T-helper 2 cell treated with Interferon-gamma antibody and Interleukin-4, amounts not matched to agents 100 ng/mL and 5 ng/mL, for 36 hours (primary cell): ENCODE data around the gene C10orf95. TPM values are rescaled to one million over a fixed set of nuclear protein-coding genes. Genes with fewer than 3 reads are reported as not detected.

Experiments
- intact Hi-C: fragments of 100-400 bp; cut with micrococcal nuclease; formaldehyde crosslinking; loops from one replicate; pipeline ENCODE4 v1.15.1; 2023
- total RNA-seq: library from RNA; stranded (reverse); gene quantifications from 2 replicates; pipeline ENCODE4 v1.2.3, GENCODE V29; 2022

The C10orf95 gene, protein sequence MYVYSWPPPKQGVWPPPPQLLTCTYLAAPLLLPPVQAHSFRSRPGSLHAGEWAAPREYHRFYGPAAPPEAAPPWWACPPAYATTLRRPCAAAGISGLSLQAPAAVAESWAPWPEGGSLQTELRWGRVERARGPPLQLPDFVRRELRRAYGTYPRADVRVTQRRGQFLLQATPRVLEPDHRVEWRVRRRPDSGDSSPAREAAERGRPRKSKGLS
- total RNA-seq: 0.18 and 0.30 TPM in 2 replicates

DNA sequence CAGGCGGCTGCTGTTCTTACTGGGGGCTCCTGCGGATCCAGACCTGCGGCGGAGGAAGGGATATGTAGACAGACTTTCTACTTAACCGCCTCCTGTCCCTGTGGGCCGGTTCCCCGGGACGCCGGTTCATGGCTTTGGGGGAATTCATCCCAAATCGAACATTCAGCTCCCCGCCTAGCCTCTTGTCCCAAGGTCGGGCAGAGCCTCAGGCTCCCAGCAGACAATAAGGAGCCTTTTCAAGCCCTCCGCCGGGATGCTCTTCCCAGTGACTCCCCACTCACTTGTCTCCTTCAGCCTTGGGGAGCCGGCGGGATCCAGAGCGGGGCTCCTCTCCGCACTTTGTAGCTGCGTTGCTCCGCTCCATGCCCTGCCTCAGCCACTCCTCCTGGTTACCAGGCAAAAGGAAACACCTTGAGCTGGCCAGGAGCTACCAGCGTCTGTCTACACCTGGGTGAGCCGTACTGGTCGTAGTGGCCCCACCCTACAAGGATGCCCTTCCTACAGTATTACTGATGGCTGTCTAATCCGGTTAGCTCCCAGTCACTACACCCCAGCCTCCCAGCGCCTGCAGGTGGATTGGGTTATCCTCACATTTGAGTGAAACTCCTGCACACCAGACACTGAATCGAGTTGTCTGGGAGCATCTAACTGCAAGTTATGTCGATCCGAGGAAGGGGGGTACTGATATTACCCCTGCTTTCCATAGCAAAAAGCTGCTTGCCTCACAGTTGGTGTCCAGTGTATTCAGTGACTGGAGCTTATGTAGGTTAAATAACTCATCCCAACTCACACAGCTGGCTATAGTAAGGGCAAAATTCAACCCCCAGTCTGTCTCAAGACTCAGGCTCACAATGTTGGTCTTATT is at the start of gene C10orf95:
C10orf95 (minus strand) TSS at position 439 of the 865 bp plus-strand sequence. CDS start 450 bp downstream, outside the sequence.
- intact Hi-C loops: loop anchor here (10.0 kb wide), 1 partner anchor 193 kb away; the partner anchor contains the start of gene TRIM8

- intact Hi-C loops: loop anchor here (5.0 kb wide), 4 partner anchors 273 to 1148 kb away; partner anchors contain the start of genes ARMH3, BTRC and ELOVL3
These were observed 49.3 kb upstream of the C10orf95 start for GRCh38 chr10:102500686-102501085.

DNA sequence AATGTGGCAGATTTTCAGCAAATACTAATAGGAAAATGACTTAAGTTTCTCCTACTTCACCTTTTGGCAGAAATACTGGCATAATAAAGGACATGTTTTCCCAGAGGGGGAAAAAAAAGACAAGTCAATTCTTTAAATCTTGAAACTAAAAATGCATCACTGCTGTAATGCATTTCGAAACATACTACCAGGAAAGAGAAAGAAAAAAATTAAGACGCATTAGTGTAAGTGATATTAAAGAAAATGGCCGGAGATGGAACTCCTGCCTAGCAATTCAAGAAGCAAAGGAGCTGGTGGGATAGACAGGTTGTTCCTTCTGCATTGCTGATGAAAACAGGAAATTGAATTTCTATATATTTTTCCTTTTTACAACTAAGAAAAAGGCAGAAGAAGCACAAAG is 48.0 kb upstream of the C10orf95 start:
- intact Hi-C loops: no loop called here

- intact Hi-C loops: no loop called here
These were observed 46.2 kb upstream of the C10orf95 start for GRCh38 chr10:102497545-102497944.

GRCh38 chr10:102493771-102494170 is 42.4 kb upstream of the C10orf95 start:
- intact Hi-C loops: no loop called here

DNA sequence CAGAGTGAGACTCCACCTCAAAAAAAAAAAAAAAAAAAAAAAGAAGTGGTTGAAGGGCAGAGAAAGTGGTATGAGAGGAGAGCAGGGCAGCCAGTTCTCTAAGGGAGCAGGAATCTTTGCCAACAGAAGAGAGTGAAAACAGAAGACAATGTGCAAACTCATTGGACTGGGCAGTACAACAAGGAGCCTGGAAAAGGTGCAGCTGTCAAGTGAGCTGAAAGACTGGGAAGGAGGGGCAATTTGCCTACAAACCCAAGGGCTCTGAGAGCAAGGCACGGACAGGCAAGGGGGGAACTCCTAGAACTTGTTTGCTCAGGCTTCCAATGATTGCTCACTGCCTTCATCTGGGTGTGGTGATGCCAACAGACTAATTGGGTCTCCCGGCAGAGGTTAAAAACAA is 41.6 kb upstream of the C10orf95 start:
- intact Hi-C loops: no loop called here

GRCh38 chr10:102492344-102492939 is 41.1 kb upstream of the C10orf95 start:
- intact Hi-C loops: no loop called here

GRCh38 chr10:102491136-102491535 is 39.8 kb upstream of the C10orf95 start:
- intact Hi-C loops: no loop called here

DNA sequence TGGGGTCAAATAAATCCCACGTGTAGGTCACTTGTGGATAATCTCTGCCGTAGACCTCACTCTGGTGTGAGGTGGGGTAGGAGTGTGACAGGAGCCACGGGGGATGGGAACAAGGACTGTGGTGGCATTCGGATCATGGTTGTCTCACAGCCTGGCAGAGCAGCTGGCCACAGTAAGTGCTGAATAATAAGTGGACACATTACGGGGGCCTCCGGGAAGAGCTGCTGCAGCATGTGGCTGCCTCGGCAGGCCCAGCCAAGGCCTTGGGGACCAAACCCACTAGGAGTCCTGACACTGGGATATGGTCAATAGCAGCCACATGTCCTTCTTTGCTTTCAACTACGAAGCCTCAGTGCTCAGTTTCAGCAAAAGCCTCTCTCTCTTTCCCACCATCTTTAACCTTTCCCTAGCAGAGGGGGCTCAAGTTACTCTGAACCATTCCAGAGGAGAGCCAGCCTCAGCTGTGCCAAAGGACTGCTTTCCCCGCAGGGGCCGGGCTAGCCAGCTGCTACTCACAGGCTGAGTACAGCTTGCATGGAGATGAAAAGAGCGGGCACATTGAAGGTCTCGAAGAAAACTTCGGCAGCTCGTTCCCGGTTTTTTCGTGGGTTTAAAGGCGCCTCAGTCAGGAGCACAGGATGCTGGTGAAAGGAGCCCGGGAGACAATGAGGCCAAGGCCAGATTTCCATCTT is 33.9 kb upstream of the C10orf95 start:
- intact Hi-C loops: no loop called here

- intact Hi-C loops: no loop called here
These were observed 32.7 kb upstream of the C10orf95 start for GRCh38 chr10:102484021-102484420.

DNA sequence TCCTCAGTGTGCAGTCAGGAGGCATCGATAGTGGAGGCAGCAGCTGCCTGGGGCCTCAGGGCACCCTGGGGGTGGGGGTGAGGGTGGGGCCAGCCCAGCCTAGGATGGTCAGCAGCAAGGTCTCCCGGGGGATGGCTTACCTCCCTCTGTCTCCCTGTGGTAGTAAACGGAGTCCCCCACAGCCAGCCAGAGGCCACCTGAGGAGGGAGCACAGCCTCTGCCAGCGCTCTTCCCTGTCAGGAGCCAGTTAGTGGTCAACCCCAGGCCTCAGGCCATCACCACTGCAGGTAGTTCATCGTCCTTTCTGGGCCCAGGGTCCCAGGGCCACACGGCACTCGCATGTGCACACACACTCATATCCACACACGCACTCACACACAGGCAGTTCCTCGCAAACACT is 29.1 kb upstream of the C10orf95 start:
- intact Hi-C loops: no loop called here

DNA sequence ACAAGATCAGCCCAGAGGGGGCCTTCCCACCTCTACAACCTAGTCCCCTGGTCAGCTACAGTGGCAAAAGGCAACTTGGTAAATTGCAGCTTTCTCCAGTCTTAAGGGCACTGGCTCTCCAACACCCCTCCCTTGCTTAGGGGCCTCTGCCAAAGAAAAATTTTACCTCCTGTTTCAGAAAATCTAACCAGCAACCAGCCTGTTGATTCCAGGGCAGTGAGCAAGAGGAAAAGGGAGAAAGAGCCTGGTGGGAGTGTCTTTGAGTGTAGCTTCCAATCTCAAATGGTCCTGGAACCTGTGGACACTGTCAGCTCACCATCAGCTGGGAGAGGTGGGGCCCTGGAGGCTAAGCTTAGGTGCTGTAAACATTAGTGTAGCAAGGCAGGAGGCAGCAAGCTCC is 28.3 kb upstream of the C10orf95 start:
- intact Hi-C loops: loop anchor here (1.0 to 5.0 kb wide), 5 partner anchors 47 to 312 kb away; partner anchors contain the start of gene CUEDC2

GRCh38 chr10:102476466-102477141 is 25.3 kb upstream of the C10orf95 start:
- intact Hi-C loops: loop anchor here (5.0 kb wide), 1 partner anchor 309 kb away; no protein-coding TSS in a partner anchor

GRCh38 chr10:102475451-102476040 is 24.2 kb upstream of the C10orf95 start:
- intact Hi-C loops: loop anchor here (5.0 kb wide), 1 partner anchor 308 kb away; no protein-coding TSS in a partner anchor

DNA sequence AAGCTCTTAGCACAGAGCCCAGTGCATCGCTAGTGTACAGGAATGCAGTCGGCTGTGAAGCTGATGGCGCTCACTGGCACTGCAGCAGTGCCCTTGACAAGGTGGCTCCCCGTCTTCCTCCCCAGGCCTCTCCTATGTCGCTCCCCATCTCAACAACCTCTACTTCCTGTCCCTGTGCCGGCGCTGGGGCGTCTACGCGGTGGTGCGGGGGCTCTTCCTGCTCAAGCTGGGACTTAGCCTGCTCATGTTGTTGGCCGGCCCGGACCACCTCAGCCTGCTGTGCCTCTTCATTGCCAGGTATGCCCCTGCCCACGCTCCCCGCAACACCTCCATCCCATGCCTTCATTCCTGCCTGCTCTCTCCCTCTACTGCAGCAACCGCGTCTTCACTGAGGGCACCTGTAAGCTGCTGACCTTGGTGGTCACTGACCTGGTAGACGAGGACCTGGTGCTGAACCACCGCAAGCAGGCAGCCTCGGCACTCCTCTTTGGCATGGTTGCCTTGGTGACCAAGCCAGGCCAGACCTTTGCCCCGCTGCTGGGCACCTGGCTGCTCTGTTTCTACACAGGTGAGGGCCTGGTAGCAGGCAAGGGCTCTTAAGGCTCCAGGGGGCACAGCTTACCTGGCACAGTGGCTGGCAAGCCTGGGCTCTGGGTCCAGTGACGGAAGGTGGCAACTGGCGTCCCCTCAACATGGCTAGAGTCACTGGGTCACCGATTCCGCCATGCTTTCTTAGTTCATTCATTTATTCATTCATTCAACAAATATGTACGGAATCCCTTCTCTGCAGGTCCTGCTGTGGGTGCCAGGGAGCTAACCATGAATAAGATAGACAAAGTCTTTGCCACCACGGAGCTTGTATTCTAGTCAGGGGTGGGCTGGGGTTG is 22.3 kb upstream of the C10orf95 start:
- intact Hi-C loops: no loop called here

GRCh38 chr10:102470579-102471546 is 19.5 kb upstream of the C10orf95 start:
- intact Hi-C loops: no loop called here

DNA sequence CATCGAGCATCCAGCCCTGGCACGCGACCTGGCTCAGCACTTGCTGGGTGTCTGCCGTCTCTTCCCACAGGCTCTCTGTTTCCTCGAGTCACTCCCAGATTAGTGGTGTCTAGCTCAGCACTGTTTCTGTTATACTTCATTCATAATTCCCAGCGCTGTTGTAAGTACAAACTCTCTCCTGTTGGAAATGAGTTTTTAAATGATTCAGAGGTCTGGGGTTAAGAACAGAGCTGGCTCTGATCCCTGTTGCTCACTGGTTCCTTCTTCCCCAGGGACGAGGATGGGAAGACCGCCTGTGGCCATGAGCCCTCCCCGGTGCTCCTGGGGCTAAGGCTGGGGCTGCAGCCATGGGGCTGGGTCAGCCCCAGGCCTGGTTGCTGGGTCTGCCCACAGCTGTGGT is 17.3 kb upstream of the C10orf95 start:
- intact Hi-C loops: no loop called here

DNA sequence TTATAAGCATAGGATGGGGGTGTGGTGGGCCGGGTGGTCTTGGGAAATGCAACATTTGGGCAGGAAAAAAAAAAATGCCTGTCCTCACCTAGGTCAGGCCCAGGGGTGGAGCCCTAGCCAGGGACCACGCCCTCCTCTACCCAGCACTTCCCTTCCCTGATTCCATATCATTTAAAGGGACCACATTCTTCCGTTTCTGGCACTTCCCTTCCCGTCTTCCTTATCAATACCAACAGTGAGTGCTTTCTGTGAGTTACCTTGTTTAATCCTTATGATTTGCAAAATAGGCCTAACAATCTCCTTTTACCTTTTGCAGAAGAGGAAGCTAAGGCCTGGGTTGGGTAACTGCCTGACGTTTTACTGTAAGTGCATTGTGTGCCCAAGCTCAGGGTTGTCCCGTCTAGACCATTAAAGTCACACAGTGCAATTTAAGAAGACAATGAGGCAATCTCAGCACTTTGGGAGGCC is 16.7 kb upstream of the C10orf95 start:
- intact Hi-C loops: no loop called here
